Measurements from ENCODE around the gene EHBP1.

DNA sequence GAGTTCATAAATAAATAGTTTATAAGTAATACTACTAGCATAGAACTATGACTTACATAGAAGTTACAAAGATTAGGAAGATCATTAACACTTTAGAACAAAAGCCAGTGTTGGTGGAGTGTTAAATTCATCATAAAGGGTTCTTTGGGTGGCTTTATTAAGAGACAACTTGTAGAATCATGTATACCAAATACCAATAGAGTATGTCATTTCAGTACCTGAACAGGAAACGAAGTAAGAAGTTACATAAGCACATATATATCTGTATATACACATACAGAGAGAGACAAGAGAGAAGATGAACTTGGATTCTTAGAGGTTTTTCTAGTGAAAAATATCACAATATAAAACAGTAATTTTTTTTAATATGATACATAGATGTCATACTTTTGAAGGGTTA is 262.7 kb downstream of the EHBP1 start:
- TF ChIP-seq, protein P1, sequence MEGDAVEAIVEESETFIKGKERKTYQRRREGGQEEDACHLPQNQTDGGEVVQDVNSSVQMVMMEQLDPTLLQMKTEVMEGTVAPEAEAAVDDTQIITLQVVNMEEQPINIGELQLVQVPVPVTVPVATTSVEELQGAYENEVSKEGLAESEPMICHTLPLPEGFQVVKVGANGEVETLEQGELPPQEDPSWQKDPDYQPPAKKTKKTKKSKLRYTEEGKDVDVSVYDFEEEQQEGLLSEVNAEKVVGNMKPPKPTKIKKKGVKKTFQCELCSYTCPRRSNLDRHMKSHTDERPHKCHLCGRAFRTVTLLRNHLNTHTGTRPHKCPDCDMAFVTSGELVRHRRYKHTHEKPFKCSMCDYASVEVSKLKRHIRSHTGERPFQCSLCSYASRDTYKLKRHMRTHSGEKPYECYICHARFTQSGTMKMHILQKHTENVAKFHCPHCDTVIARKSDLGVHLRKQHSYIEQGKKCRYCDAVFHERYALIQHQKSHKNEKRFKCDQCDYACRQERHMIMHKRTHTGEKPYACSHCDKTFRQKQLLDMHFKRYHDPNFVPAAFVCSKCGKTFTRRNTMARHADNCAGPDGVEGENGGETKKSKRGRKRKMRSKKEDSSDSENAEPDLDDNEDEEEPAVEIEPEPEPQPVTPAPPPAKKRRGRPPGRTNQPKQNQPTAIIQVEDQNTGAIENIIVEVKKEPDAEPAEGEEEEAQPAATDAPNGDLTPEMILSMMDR (conservative IDR thresholded peaks at IDR 0.05 in 1 of 2, IDR thresholded peaks at IDR 0.05 in 1 of 2; ENCODE audit: low read depth in 1 of 2, low read length in 2 of 2): no peak
- no peak for TF ChIP-seq EZH2 (IDR thresholded peaks at IDR 0.05; ENCODE audit: low read length, missing control alignments)

Measured in fibroblast of lung (primary cell).